ENCODE results near the gene STK33. TPM values are rescaled to one million over a fixed set of nuclear protein-coding genes. Genes with fewer than 3 reads are reported as not detected.

The STK33 gene
- polyA plus RNA-seq, 1 of the 3 experiments (the other 2 are of a cell fraction) = 12.3 TPM

DNA sequence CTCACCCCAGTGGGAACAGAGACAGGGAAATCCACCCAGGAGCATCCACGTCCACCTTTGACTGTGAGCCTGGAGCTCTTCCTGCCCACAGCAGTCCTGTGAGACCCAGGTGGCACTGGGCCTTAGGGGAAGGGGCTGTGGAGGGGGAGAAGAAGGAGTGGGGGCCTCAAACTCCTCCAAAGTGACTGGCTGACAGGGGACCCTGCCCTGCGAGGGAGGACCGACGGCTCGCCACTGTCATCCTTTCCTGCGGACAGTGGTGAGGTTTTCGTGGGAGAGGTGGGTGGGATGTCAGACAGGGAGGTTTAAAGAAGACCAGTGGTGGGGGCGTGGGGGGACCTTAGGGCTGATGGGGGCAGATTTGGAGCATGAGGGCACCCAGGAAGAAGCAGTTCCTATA lies 237.8 kb downstream of the STK33 start:
- Histone ChIP-seq H3F3A (replicated peaks; ENCODE audit: insufficient read depth) (no peaks in the 10 kb centered on the region), H3K4me3 (ENCODE audit: low read depth in 2 of 2, low read length in 1 of 2) (no peak overlapping the region), H3K36me3 (replicated peaks in 1 of 2; ENCODE audit: control insufficient read depth in 1 of 2, insufficient read depth in 2 of 2, low read length in 1 of 2) (no peaks in the 10 kb centered on the region), H3K9ac (no peak overlapping the region), H3K27me3 (ENCODE audit: insufficient read depth) (no peaks in the 10 kb centered on the region; the same call in 1 of the 2 replicates), H3K4me2 (no peak overlapping the region), H3K9me2 (no peaks in the 10 kb centered on the region), H3K79me2 (ENCODE audit: insufficient read depth) (no peaks in the 10 kb centered on the region), H4K20me1 (ENCODE audit: insufficient read depth) (no peaks in the 10 kb centered on the region), H2AFZ (ENCODE audit: low read depth) (no peak overlapping the region), H3K27ac (ENCODE audit: low read depth in 2 of 2, low read length in 1 of 2) (no peak overlapping the region), H3K4me1 (ENCODE audit: control insufficient read depth in 1 of 2, insufficient read depth in 2 of 2, low read depth in 1 of 2, low read length in 1 of 2) (peaks cover 0 to 49% of the 10 kb centered on the region in 2 experiments; a peak in 1 of 4 replicates), H3K9me3 (no peaks in the 10 kb centered on the region)
- ChIA-PET POLR2A (interaction anchor here (1.4 kb wide), 1 partner anchor 87 kb away, joined by 3 read pairs; no protein-coding TSS in a partner anchor), CTCF (interaction anchor here (0.6 to 3.2 kb wide), 13 partner anchors 9 to 210 kb away, joined by 3 to 21 read pairs (median 8); no protein-coding TSS in a partner anchor)
- no peak for TF ChIP-seq ELF1 (IDR thresholded peaks at IDR 0.05)
- no peak for TF ChIP-seq REST (IDR thresholded peaks at IDR 0.05; ENCODE audit: low read depth, low read length)
- no peak for TF ChIP-seq CTCF (IDR thresholded peaks at IDR 0.05)
- no peak for TF ChIP-seq ZBTB33 (IDR thresholded peaks at IDR 0.05; ENCODE audit: borderline replicate concordance, low read depth)
- no peak for TF ChIP-seq MXI1 (IDR thresholded peaks at IDR 0.05; ENCODE audit: low read depth, low read length)
- TF ChIP-seq GATA2 (CRISPR knock-in tag; IDR thresholded peaks at IDR 0.05) = no peak
- TF ChIP-seq, protein P1, sequence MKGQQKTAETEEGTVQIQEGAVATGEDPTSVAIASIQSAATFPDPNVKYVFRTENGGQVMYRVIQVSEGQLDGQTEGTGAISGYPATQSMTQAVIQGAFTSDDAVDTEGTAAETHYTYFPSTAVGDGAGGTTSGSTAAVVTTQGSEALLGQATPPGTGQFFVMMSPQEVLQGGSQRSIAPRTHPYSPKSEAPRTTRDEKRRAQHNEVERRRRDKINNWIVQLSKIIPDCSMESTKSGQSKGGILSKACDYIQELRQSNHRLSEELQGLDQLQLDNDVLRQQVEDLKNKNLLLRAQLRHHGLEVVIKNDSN (IDR thresholded peaks at IDR 0.05; ENCODE audit: borderline replicate concordance, low read depth) = no peak
- TF ChIP-seq TEAD4 (IDR thresholded peaks at IDR 0.05; ENCODE audit: borderline replicate concordance, insufficient read depth) = no peak
- TF ChIP-seq MEF2A (IDR thresholded peaks at IDR 0.05; ENCODE audit: borderline replicate concordance, low read depth) = no peak
- TF ChIP-seq FOXJ3 (CRISPR knock-in tag; IDR thresholded peaks at IDR 0.05) = no peak
- no peak for TF ChIP-seq RCOR1 (IDR thresholded peaks at IDR 0.05; ENCODE audit: low read length)
- TF ChIP-seq CHD2 (IDR thresholded peaks at IDR 0.05; ENCODE audit: low read length, partially characterized antibody) = no peak
- TF ChIP-seq EZH2phosphoT487 (IDR thresholded peaks at IDR 0.05; ENCODE audit: borderline replicate concordance, low read depth) = no peak
- no peak for DNase-seq
- 64% methylated on average over 6 of the region's 8 CpGs for WGBS (ENCODE audit: low lambda C conversion rate)
